Measurements from ENCODE around the gene KRT77.

DNA sequence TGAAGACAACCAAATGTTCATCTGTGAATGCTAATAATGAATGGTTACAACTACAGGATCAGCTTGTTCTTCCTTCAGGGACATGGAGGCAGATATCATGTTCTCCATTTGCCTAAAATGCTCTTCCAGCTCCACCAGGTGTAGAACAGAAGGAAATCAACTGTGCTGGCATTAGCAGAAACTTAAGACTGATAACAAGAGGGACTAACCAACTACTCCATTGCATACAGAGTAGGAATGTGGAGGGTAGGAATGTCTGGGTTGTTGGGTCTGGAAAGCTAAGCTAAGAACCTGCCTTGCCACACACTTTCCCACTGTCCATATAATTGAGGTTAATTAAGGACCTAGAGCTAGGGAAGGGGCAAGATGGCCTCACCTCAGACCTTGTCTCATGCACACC lies 39.9 kb downstream of the KRT77 start:
- TF ChIP-seq, protein P1, sequence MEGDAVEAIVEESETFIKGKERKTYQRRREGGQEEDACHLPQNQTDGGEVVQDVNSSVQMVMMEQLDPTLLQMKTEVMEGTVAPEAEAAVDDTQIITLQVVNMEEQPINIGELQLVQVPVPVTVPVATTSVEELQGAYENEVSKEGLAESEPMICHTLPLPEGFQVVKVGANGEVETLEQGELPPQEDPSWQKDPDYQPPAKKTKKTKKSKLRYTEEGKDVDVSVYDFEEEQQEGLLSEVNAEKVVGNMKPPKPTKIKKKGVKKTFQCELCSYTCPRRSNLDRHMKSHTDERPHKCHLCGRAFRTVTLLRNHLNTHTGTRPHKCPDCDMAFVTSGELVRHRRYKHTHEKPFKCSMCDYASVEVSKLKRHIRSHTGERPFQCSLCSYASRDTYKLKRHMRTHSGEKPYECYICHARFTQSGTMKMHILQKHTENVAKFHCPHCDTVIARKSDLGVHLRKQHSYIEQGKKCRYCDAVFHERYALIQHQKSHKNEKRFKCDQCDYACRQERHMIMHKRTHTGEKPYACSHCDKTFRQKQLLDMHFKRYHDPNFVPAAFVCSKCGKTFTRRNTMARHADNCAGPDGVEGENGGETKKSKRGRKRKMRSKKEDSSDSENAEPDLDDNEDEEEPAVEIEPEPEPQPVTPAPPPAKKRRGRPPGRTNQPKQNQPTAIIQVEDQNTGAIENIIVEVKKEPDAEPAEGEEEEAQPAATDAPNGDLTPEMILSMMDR (conservative IDR thresholded peaks at IDR 0.05; ENCODE audit: low read depth, low read length) = no peak
- no peak for TF ChIP-seq EZH2phosphoT487 (IDR thresholded peaks at IDR 0.05; ENCODE audit: borderline replicate concordance, low read length)
- no peak for TF ChIP-seq EZH2 (IDR thresholded peaks at IDR 0.05; ENCODE audit: low read length, unreplicated experiment)

All from PC-3 (cell line).